ENCODE data around the gene CERS3.

Gene CERS3

GRCh38 chr15:100544946-100545345 is 16.2 kb upstream of the CERS3 start:
- DNase-seq (ENCODE audit: extremely low read depth, low read depth), result no peak
- TF ChIP-seq CTCF (IDR thresholded peaks at IDR 0.05; ENCODE audit: low read depth, low read length), result no peak

GRCh38 chr15:100544338-100544841 is 15.6 kb upstream of the CERS3 start:
- TF ChIP-seq CTCF (IDR thresholded peaks at IDR 0.05; ENCODE audit: low read depth, low read length), result no peak
- no peak for DNase-seq (ENCODE audit: extremely low read depth, low read depth)

- no peak for DNase-seq (ENCODE audit: extremely low read depth, low read depth)
- TF ChIP-seq CTCF (IDR thresholded peaks at IDR 0.05; ENCODE audit: low read depth, low read length), result no peak
Observed at GRCh38 chr15:100542290-100542689, 13.5 kb upstream of the CERS3 start.

- no peak for TF ChIP-seq CTCF (IDR thresholded peaks at IDR 0.05; ENCODE audit: low read depth, low read length)
- no peak for DNase-seq (ENCODE audit: extremely low read depth, low read depth)
Observed at GRCh38 chr15:100537331-100537730, 8.6 kb upstream of the CERS3 start.

GRCh38 chr15:100536733-100537132 is 8.0 kb upstream of the CERS3 start:
- TF ChIP-seq CTCF (IDR thresholded peaks at IDR 0.05; ENCODE audit: low read depth, low read length), result no peak
- no peak for DNase-seq (ENCODE audit: extremely low read depth, low read depth)

GRCh38 chr15:100533886-100534285 is 5.1 kb upstream of the CERS3 start:
- no peak for DNase-seq (ENCODE audit: extremely low read depth, low read depth)
- no peak for TF ChIP-seq CTCF (IDR thresholded peaks at IDR 0.05; ENCODE audit: low read depth, low read length)

GRCh38 chr15:100531823-100532327 is 3.1 kb upstream of the CERS3 start:
- no peak for DNase-seq (ENCODE audit: extremely low read depth, low read depth)
- TF ChIP-seq CTCF (IDR thresholded peaks at IDR 0.05; ENCODE audit: low read depth, low read length), result no peak
